H9 (cell line): Measurements from ENCODE around the gene TRIM2. TPM values are rescaled to one million over a fixed set of nuclear protein-coding genes. Genes with fewer than 3 reads are reported as not detected.
A peak's percentile ranks its signal among the peaks of the same experiment; 100 is the strongest.

Experiments used
- DNase-seq: peaks from one replicate; pipeline ENCODE4 v3.0.0-alpha.2; 2017
- H2AFZ ChIP-seq: one replicate; pipeline ENCODE4 v1.6.1; 2013; ENCODE audit warnings: mild to moderate bottlenecking, low read length, control low read depth, moderate library complexity
- H2AK5ac ChIP-seq: 2 replicates; pipeline ENCODE4 v1.6.1; 2013; ENCODE audit warnings: low read length, control low read depth, mixed read lengths; ENCODE audit not compliant: insufficient read length
- H2BK120ac ChIP-seq: one replicate; pipeline ENCODE4 v1.6.1; 2013; ENCODE audit warnings: low read depth, mild to moderate bottlenecking, low read length, control low read depth, inconsistent platforms; ENCODE audit not compliant: poor library complexity, severe bottlenecking
- H2BK12ac ChIP-seq: 2 replicates; pipeline ENCODE4 v1.6.1; 2013; ENCODE audit warnings: low read length, control low read depth, mixed read lengths, low read depth; ENCODE audit not compliant: insufficient read length
- H2BK15ac ChIP-seq: 2 replicates; pipeline ENCODE4 v1.6.1; 2013; ENCODE audit warnings: low read depth, low read length, control low read depth
- H2BK20ac ChIP-seq: one replicate; pipeline ENCODE4 v1.6.1; 2013; ENCODE audit warnings: low read depth, mild to moderate bottlenecking, low read length, control low read depth, inconsistent platforms; ENCODE audit not compliant: poor library complexity, severe bottlenecking
- H2BK5ac ChIP-seq: 2 replicates; pipeline ENCODE4 v1.6.1; 2013; ENCODE audit warnings: low read length, control low read depth, mixed read lengths; ENCODE audit not compliant: insufficient read length
- H3K14ac ChIP-seq: 2 replicates; pipeline ENCODE4 v1.6.1; 2013; ENCODE audit warnings: low read length, control low read depth; ENCODE audit not compliant: insufficient read depth
- H3K18ac ChIP-seq: 2 replicates; pipeline ENCODE4 v1.6.1; 2013; ENCODE audit warnings: low read depth, mild to moderate bottlenecking, mixed read lengths, low read length, control low read depth; ENCODE audit not compliant: insufficient read length
- H3K23ac ChIP-seq: 2 replicates; pipeline ENCODE4 v1.6.1; 2013; ENCODE audit warnings: low read length, control low read depth, mixed read lengths, low read depth; ENCODE audit not compliant: insufficient read length
- H3K23me2 ChIP-seq: 2 replicates; pipeline ENCODE4 v1.6.1; 2013; ENCODE audit warnings: low read depth, mild to moderate bottlenecking, mixed read lengths, low read length, control low read depth; ENCODE audit not compliant: insufficient read length, poor library complexity, severe bottlenecking
- H3K27ac ChIP-seq: 2 replicates; pipeline ENCODE4 v1.5.1; 2013; ENCODE audit warnings: low read length, control low read depth, mixed read lengths, low read depth; ENCODE audit not compliant: insufficient read length
- H3K27me3 ChIP-seq: 2 replicates; pipeline ENCODE4 v1.6.1; 2013; ENCODE audit warnings: low read length, control low read depth, inconsistent platforms; ENCODE audit not compliant: insufficient read depth
- H3K4ac ChIP-seq: 2 replicates; pipeline ENCODE4 v1.6.1; 2013; ENCODE audit warnings: low read depth, mild to moderate bottlenecking, control low read depth, inconsistent platforms, low read length, moderate library complexity
- H3K4me1 ChIP-seq: 2 replicates; pipeline ENCODE4 v1.6.1; 2013; ENCODE audit warnings: low read length, control low read depth, inconsistent platforms; ENCODE audit not compliant: insufficient read depth
- H3K4me2 ChIP-seq: 2 replicates; pipeline ENCODE4 v1.6.1; 2013; ENCODE audit warnings: low read length, control low read depth, mixed read lengths; ENCODE audit not compliant: insufficient read length, insufficient read depth
- H3K56ac ChIP-seq: 2 replicates; pipeline ENCODE4 v1.6.1; 2013; ENCODE audit warnings: low read depth, mild to moderate bottlenecking, mixed read lengths, low read length, control low read depth; ENCODE audit not compliant: insufficient read length
- H3K79me1 ChIP-seq: 2 replicates; pipeline ENCODE4 v1.6.1; 2013; ENCODE audit warnings: low read depth, mild to moderate bottlenecking, moderate library complexity, low read length, control low read depth, inconsistent platforms; ENCODE audit not compliant: insufficient read depth, poor library complexity, severe bottlenecking
- H3K79me2 ChIP-seq: 2 replicates; pipeline ENCODE4 v1.6.1; 2013; ENCODE audit warnings: low read length, control low read depth, inconsistent platforms; ENCODE audit not compliant: insufficient read depth
- H3K9ac ChIP-seq: 2 replicates; pipeline ENCODE4 v1.6.1; 2013; ENCODE audit warnings: low read length, control low read depth, mixed read lengths; ENCODE audit not compliant: insufficient read length; ENCODE audit errors: extremely low read depth
- H3K9me3 ChIP-seq: one replicate; pipeline ENCODE4 v1.6.1; 2013; ENCODE audit warnings: low read depth, low read length, inconsistent platforms; ENCODE audit not compliant: control insufficient read depth
- H3T11ph ChIP-seq: one replicate; pipeline ENCODE4 v1.6.1; 2013; ENCODE audit warnings: mild to moderate bottlenecking, low read length, control low read depth, inconsistent platforms
- H4K20me1 ChIP-seq: one replicate; pipeline ENCODE4 v1.6.1; 2013; ENCODE audit not compliant: control insufficient read depth, insufficient read length, insufficient read depth
- H4K5ac ChIP-seq: 2 replicates; pipeline ENCODE4 v1.6.1; 2013; ENCODE audit warnings: low read depth, mild to moderate bottlenecking, mixed read lengths, low read length, control low read depth; ENCODE audit not compliant: insufficient read length
- H4K8ac ChIP-seq: replicated peaks from 2 replicates; pipeline ENCODE4 v1.6.1; 2013; ENCODE audit warnings: low read length, control low read depth, mixed read lengths, low read depth; ENCODE audit not compliant: insufficient read length
- H4K91ac ChIP-seq: 2 replicates; pipeline ENCODE4 v1.6.1; 2013; ENCODE audit warnings: low read depth, mild to moderate bottlenecking, moderate library complexity, mixed read lengths, low read length, control low read depth; ENCODE audit not compliant: insufficient read length
- H3K27ac Mint-ChIP-seq, 3 experiments: 2 replicates in 2 of 3; 3 replicates in 1 of 3; pipeline ENCODE4 v1.8.0; 2020 to 2021; ENCODE audit warnings: mixed read lengths in 3 of 3, mild to moderate bottlenecking in 1 of 3, moderate library complexity in 1 of 3
- H3K27me3 Mint-ChIP-seq: 2 replicates; pipeline ENCODE4 v1.8.0; 2021; ENCODE audit warnings: low read depth, mild to moderate bottlenecking, moderate library complexity, mixed read lengths
- H3K36me3 Mint-ChIP-seq, 3 experiments: 2 replicates in 2 of 3; 3 replicates in 1 of 3; pipeline ENCODE4 v1.8.0; 2020 to 2021; ENCODE audit warnings: low read depth in 3 of 3, mixed read lengths in 3 of 3; ENCODE audit not compliant: insufficient read depth in 1 of 3
- H3K4me1 Mint-ChIP-seq, 2 experiments: 2 replicates each; pipeline ENCODE4 v1.8.0; 2020; ENCODE audit warnings: mixed read lengths in 2 of 2
- H3K4me3 Mint-ChIP-seq, 2 experiments: 2 replicates in 1 of 2; 3 replicates in 1 of 2; pipeline ENCODE4 v1.8.0; 2020 to 2021; ENCODE audit warnings: mild to moderate bottlenecking in 2 of 2, mixed read lengths in 2 of 2, moderate library complexity in 1 of 2
- H3K9me3 Mint-ChIP-seq, 2 experiments: 2 replicates in 1 of 2; 3 replicates in 1 of 2; pipeline ENCODE4 v1.8.0; 2020; ENCODE audit warnings: mild to moderate bottlenecking in 2 of 2, mixed read lengths in 2 of 2, moderate library complexity in 1 of 2
- CTCF ChIP-seq: fragments of 200-600 bp; sonication (generic); conservative IDR thresholded peaks from 3 replicates; pipeline ENCODE4 v1.8.0; 2021; ENCODE audit warnings: antibody characterized with exemption, mild to moderate bottlenecking
- WGBS: extraction: QIAGEN DNeasy Blood & Tissue Kit; methylation state at CpG from one replicate; pipeline ENCODE4 v1.1.7; 2013; ENCODE audit warnings: missing lambda C conversion rate, low lambda C conversion rate, mixed read lengths; ENCODE audit not compliant: insufficient read length; ENCODE audit errors: extremely low coverage; 5-methylcytosine and 5-hydroxymethylcytosine counted together
- total RNA-seq: library from RNA; stranded (reverse); gene quantifications from 2 replicates; pipeline ENCODE4 v1.2.1, GENCODE V29; 2021

TRIM2 gene
- total RNA-seq, 1 experiment from 2014 or later = 28.9 TPM

GRCh38 chr4:153261914-153262313 is 57.7 kb downstream of the TRIM2 start:
- H3K27me3 Mint-ChIP-seq = no peaks in the 10 kb centered on the region; the same call in 1 of the 2 replicates
- H2AFZ ChIP-seq = no peak overlapping the region
- H3K4me2 ChIP-seq = no peak overlapping the region
- H2BK120ac ChIP-seq = no peak overlapping the region
- no peak overlapping the region for H4K5ac ChIP-seq
- H4K8ac ChIP-seq = no peak overlapping the region
- H3K4me1 ChIP-seq = peaks cover 7% of the 10 kb centered on the region; the same call in 1 of the 2 replicates
- no CpG with 5 or more reads among the region's 2 CpGs for WGBS
- TF ChIP-seq CTCF = no peak
- H2BK12ac ChIP-seq = no peak overlapping the region
- H4K91ac ChIP-seq = no peak overlapping the region
- no peak overlapping the region for H3K27ac ChIP-seq
- no peak overlapping the region for H2AK5ac ChIP-seq
- no peaks in the 10 kb centered on the region for H4K20me1 ChIP-seq
- no peak overlapping the region for H3T11ph ChIP-seq
- H3K4ac ChIP-seq = no peak overlapping the region
- no peaks in the 10 kb centered on the region for H3K79me1 ChIP-seq
- H2BK15ac ChIP-seq = no peak overlapping the region
- H3K9ac ChIP-seq = no peak overlapping the region
- H3K14ac ChIP-seq = no peak overlapping the region
- H2BK20ac ChIP-seq = no peak overlapping the region
- peaks cover 7 to 24% (median 21%) of the 10 kb centered on the region in 3 experiments for H3K36me3 Mint-ChIP-seq
- H3K4me3 Mint-ChIP-seq = no peak overlapping the region
- H3K23ac ChIP-seq = no peak overlapping the region
- H3K56ac ChIP-seq = no peak overlapping the region
- H3K9me3 ChIP-seq = no peaks in the 10 kb centered on the region
- peak overlapping the region in 2 of 3 experiments; percentile 69 to 72; a peak in 3 of 7 replicates for H3K27ac Mint-ChIP-seq
- H2BK5ac ChIP-seq = no peak overlapping the region
- peaks cover 36 to 39% of the 10 kb centered on the region in 2 experiments for H3K4me1 Mint-ChIP-seq
- no peaks in the 10 kb centered on the region for H3K27me3 ChIP-seq
- H3K9me3 Mint-ChIP-seq = peaks cover 5 to 7% of the 10 kb centered on the region in 2 experiments; a peak in 3 of 5 replicates
- peaks cover 10% of the 10 kb centered on the region for H3K23me2 ChIP-seq
- peaks cover 3% of the 10 kb centered on the region; the same call in 1 of the 2 replicates for H3K79me2 ChIP-seq
- DNase-seq = no peak
- no peak overlapping the region for H3K18ac ChIP-seq
